Metanephros (tissue), 2 donors: ENCODE results near the gene C16orf74. TPM values are rescaled to one million over a fixed set of nuclear protein-coding genes. Genes with fewer than 3 reads are reported as not detected.

Source experiments
- small RNA-seq: library from RNA; depleted of rRNA; stranded (forward); fragments of <200 nt; gene quantifications from one replicate; pipeline ENCODE3, GENCODE V24; 2014; ENCODE audit warnings: low replicate concordance
- total RNA-seq: library from RNA; depleted of rRNA; stranded (reverse); fragments of >200 nt; gene quantifications from one replicate; pipeline ENCODE4 v1.2.3, GENCODE V29; 2014

Gene C16orf74
- total RNA-seq, result 5.5 TPM

DNA sequence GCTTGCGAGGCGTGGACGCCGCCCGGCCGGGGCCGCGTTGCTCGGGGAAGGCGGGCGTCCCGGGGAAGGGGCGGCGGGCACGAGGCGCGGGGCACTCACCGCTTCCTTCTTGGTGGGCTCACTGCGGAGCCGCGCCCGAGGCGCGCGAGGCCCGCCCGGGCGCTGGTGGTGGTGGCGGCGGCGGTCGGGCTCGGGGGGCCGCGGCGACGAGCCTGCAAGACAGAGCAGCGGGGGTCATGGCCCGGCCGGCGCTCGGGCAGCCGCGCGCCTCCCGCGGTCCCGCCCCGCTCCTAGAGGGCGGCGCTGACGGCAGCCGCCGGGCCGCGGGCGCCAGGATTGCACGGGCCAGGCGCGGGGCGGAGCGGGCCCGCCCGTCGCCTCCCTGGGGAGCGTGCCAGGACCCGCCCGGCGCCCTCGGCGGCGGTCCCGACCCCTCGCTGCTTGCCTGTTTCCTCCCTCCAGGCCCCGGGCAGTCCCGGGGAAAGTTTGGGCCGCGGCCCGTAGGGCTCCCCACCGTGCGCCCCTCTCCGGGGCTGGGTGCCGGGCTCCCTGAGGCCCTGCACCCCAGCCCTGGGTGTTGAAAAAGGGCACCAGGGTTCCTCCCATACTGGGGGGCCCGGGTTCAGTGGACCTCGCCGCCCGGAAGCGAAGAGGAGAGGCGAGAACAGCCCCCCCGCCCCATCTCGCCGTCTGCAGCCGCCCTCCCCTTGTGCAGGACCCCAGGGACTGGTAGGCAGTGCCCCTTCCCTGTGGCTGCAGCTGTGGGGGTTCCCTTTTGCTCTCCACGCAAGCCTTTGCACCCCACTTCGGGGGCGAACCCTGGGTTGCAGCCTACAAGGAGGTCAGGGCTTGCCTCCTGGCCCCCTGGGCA, at the start of gene C16orf74:
C16orf74 (minus strand) TSS at position 270 of the 871 bp plus-strand sequence. CDS start 15,879 bp downstream, outside the sequence.

DNA sequence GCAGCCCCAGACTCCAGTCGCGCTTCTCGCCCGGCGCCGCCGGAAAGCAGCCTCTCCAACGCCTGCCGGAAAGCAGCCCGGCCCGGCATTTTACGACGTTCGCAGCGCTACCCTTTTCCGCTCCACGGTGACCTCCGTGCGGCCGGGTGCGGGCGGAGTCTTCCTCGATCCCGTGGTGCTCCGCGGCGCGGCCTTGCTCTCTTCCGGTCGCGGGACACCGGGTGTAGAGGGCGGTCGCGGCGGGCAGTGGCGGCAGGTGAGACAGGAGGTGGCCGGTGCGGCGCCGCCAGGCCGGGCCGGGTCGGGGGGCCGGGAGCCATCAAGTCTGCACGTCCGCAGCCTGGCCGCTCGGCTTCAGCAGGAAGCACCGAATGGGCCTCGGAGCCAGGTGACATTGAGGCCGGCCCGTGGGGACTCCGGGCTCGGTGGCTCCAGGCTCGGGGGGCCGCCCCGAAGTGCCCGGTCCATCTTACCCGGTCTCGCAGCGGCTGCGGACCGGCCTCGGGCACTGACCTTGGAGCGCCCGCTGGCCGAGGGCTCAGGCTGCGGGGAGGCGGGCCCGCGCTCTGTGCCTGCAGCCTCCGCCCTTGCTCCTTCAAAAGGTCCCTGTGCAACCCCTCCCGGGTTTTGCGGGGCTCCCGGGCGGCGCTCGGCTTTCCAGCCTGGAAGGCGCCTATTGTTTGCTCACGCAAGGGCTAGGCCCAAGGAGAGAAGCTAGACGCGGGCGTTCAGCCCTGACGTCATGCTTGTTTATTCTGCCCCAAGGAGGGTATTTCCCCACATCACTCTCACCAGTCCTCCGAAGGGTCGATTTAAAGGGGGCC, 48.8 kb upstream of the C16orf74 start, which contains the start of the genes COX4I1 and EMC8:
COX4I1 (plus strand) TSS at position 199 of the 824 bp plus-strand sequence. CDS start 1,511 bp downstream, outside the sequence.
EMC8 (minus strand) TSS at position 48 of the 824 bp plus-strand sequence. CDS start 249 bp downstream, outside the sequence.

DNA sequence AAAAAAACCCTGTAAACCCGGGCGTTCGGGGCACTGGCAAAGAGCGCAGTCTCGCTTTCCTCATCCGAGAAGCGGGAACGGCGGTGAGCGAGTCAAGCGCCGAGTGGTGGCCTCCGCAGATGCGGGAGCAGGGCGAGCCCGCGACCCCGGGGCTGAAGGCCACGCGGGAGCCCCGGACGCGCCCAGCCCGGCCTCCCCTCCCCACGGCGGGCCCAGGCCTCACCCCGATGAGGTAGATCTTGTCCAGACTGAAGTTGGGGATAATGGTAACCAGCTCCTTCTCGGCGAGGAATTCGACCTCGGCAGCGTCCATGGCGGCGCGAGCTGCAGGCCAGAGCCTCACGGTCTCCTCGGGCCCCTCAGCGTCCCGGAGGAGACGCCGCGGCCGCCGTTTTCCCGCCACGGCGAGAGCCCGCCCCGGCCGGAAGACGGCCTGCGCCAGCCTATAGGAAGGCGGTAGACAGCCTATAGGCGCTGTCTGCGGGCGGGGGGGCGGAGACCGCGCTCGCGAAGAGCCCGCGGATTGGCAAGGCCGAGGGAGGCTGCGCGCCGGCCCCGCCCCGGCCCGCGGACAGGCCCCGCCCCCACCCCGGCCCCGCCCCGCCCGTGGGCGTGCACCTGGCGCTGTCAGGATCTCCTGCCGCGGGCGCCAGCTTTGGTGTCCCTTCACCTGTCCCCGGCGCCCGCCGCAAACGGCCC, 62.2 kb downstream of the C16orf74 start, which contains the start of gene GINS2:
GINS2 (minus strand) TSS at position 369 of the 699 bp plus-strand sequence; CDS start at position 313, 56 bp downstream.

Small RNA genes lying within 50 kb of the gene (small RNA-seq; reads per million reads assigned to genes)
- gene RN7SL381P, result not detected
- not detected for gene RNU1-103P

Other genes with a start within 250 kb of the C16orf74 start
- gene GSE1, start 137.8 kb downstream of the C16orf74 start, total RNA-seq, result 95.9 TPM
- gene GINS2, start 62.1 kb downstream of the C16orf74 start, total RNA-seq, result 6.5 TPM
- 40.5 TPM for gene EMC8, start 48.4 kb upstream of the C16orf74 start, total RNA-seq
- gene COX4I1, start 48.6 kb upstream of the C16orf74 start, total RNA-seq, result 358 TPM
- 17.5 TPM for gene IRF8, start 148.1 kb upstream of the C16orf74 start, total RNA-seq